C4-2B (cell line): ENCODE measurements around the gene UBE3C.
"Not testable (repeated sequence)": the region's sequence is repeated elsewhere in the genome, so short reads cannot be mapped to it uniquely, and the experiment has no call there.

ENCODE experiments used
- ZFX ChIP-seq: fragments of 450-650 bp; IDR thresholded peaks from 2 replicates; pipeline ENCODE4 v1.6.1; 2017
- TF ChIP-seq, protein P1 (sequence below): fragments of 450-650 bp; conservative IDR thresholded peaks from 2 replicates; pipeline ENCODE4 v1.5.1; 2017; ENCODE audit warnings: mild to moderate bottlenecking

DNA sequence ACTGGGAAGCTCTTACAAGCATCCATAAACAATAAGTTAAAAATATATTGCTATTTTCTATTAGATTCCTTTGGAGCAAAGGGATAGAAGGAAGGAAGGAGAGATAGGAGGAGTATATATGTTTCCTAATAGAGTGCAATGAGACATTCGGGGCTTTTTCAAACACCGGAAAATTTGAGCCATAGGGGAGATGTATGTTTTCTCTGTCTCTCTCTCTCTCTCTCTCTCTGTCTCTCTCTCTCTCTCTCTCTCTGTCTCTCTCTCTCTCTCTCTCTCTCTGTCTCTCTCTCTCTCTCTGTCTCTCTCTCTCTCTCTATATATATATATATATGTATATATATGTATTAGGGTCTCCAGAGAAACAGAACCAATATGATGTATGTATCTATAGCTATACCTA, 7.9 kb upstream of the UBE3C start:
- TF ChIP-seq, protein P1, sequence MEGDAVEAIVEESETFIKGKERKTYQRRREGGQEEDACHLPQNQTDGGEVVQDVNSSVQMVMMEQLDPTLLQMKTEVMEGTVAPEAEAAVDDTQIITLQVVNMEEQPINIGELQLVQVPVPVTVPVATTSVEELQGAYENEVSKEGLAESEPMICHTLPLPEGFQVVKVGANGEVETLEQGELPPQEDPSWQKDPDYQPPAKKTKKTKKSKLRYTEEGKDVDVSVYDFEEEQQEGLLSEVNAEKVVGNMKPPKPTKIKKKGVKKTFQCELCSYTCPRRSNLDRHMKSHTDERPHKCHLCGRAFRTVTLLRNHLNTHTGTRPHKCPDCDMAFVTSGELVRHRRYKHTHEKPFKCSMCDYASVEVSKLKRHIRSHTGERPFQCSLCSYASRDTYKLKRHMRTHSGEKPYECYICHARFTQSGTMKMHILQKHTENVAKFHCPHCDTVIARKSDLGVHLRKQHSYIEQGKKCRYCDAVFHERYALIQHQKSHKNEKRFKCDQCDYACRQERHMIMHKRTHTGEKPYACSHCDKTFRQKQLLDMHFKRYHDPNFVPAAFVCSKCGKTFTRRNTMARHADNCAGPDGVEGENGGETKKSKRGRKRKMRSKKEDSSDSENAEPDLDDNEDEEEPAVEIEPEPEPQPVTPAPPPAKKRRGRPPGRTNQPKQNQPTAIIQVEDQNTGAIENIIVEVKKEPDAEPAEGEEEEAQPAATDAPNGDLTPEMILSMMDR: not testable (repeated sequence)
- not testable (repeated sequence) for TF ChIP-seq ZFX
